Measurements from ENCODE around the gene SLC16A5. TPM values are rescaled to one million over a fixed set of nuclear protein-coding genes. Genes with fewer than 3 reads are reported as not detected.
"Not testable (repeated sequence)": the region's sequence is repeated elsewhere in the genome, so short reads cannot be mapped to it uniquely, and the experiment has no call there.

The SLC16A5 gene
- total and polyA plus RNA-seq, 12 donors = 0.77 to 3.9 (median 1.7) TPM

- peaks cover 0 to 8% of the 10 kb centered on the region in 2 donors for H3K36me3 ChIP-seq (replicated peaks in 1 of 2)
- H3K27me3 ChIP-seq = no peaks in the 10 kb centered on the region
- no peaks in the 10 kb centered on the region for H3K9me3 ChIP-seq (replicated peaks in 1 of 3)
- no peak for DNase-seq
- H3K4me3 ChIP-seq = no peak overlapping the region
- H3K27ac ChIP-seq = no peak overlapping the region
- intact Hi-C loops (cut with DNase I) = no loop called here
- TF ChIP-seq CTCF (IDR thresholded peaks at IDR 0.05) (no peak), POLR2A (IDR thresholded peaks at IDR 0.05) (no peak)
- WGBS, 4 donors = 96 to 100% (median 96%) methylated on average over 3 of the region's 3 CpGs
- peaks cover 6 to 16% of the 10 kb centered on the region in 2 donors for H3K4me1 ChIP-seq (replicated peaks in 1 of 2)
Measured at GRCh38 chr17:75133001-75133400, 45.2 kb downstream of the SLC16A5 start.

GRCh38 chr17:75133607-75134347, 46.0 kb downstream of the SLC16A5 start:
- WGBS, 4 donors = 90 to 93% (median 92%) methylated on average over 14 of the region's 14 CpGs
- H3K27ac ChIP-seq; H3K4me3 ChIP-seq; H3K27me3 ChIP-seq; intact Hi-C loops (cut with DNase I); H3K36me3 ChIP-seq (replicated peaks in 1 of 2); H3K9me3 ChIP-seq (replicated peaks in 1 of 3); DNase-seq: not testable (repeated sequence)
- peaks cover 6 to 16% of the 10 kb centered on the region in 2 donors for H3K4me1 ChIP-seq (replicated peaks in 1 of 2)

GRCh38 chr17:75135452-75135851, 47.7 kb downstream of the SLC16A5 start:
- no peak for TF ChIP-seq POLR2A (IDR thresholded peaks at IDR 0.05)
- TF ChIP-seq CTCF (IDR thresholded peaks at IDR 0.05) = no peak
- peaks cover 0 to 4% of the 10 kb centered on the region in 2 donors for H3K36me3 ChIP-seq (replicated peaks in 1 of 2)
- H3K27me3 ChIP-seq = no peaks in the 10 kb centered on the region
- WGBS, 4 donors = 84 to 93% (median 91%) methylated on average over 2 to 5 of the region's 5 CpGs
- H3K27ac ChIP-seq = no peak overlapping the region
- no peak for DNase-seq
- H3K9me3 ChIP-seq (replicated peaks in 1 of 3) = no peaks in the 10 kb centered on the region
- H3K4me1 ChIP-seq (replicated peaks in 1 of 2) = peaks cover 6 to 13% of the 10 kb centered on the region in 2 donors
- H3K4me3 ChIP-seq = no peak overlapping the region
- intact Hi-C loops (cut with DNase I) = no loop called here

GRCh38 chr17:75135946-75136345, 48.2 kb downstream of the SLC16A5 start:
- intact Hi-C loops (cut with DNase I) = no loop called here
- Histone ChIP-seq H3K27ac (no peak overlapping the region), H3K4me1 (replicated peaks in 1 of 2) (peaks cover 6 to 8% of the 10 kb centered on the region in 2 donors), H3K4me3 (no peak overlapping the region), H3K27me3 (no peaks in the 10 kb centered on the region), H3K36me3 (replicated peaks in 1 of 2) (peaks cover 0 to 4% of the 10 kb centered on the region in 2 donors), H3K9me3 (replicated peaks in 1 of 3) (no peaks in the 10 kb centered on the region)
- TF ChIP-seq POLR2A (IDR thresholded peaks at IDR 0.05) (no peak), CTCF (IDR thresholded peaks at IDR 0.05) (no peak)
- whole genome bisulfite sequencing, 4 donors = 88 to 95% (median 92%) methylated on average over 8 of the region's 8 CpGs
- no peak for DNase-seq

- 91 to 98% (median 93%) methylated on average over 7 to 9 of the region's 9 CpGs for WGBS, 4 donors
- H3K9me3 ChIP-seq (replicated peaks in 1 of 3); H3K27me3 ChIP-seq; H3K27ac ChIP-seq; intact Hi-C loops (cut with DNase I); H3K4me3 ChIP-seq; DNase-seq; H3K4me1 ChIP-seq (replicated peaks in 1 of 2); H3K36me3 ChIP-seq (replicated peaks in 1 of 2): not testable (repeated sequence)
Measured at GRCh38 chr17:75137762-75138161, 50.0 kb downstream of the SLC16A5 start.
